Activated CD4-positive, alpha-beta T cell treated with anti-CD3 and anti-CD28 coated beads, Interleukin-2, amount 50 U/mL, for 24 hours (primary cell): ENCODE results near the gene NEB.

Experiments used
- DNase-seq, 2 donors: peaks; one replicate each; pipeline ENCODE4 v3.0.0-alpha.2; 2020; ENCODE audit warnings: low read depth in 1 of 2, low spot score in 1 of 2

The NEB gene, protein sequence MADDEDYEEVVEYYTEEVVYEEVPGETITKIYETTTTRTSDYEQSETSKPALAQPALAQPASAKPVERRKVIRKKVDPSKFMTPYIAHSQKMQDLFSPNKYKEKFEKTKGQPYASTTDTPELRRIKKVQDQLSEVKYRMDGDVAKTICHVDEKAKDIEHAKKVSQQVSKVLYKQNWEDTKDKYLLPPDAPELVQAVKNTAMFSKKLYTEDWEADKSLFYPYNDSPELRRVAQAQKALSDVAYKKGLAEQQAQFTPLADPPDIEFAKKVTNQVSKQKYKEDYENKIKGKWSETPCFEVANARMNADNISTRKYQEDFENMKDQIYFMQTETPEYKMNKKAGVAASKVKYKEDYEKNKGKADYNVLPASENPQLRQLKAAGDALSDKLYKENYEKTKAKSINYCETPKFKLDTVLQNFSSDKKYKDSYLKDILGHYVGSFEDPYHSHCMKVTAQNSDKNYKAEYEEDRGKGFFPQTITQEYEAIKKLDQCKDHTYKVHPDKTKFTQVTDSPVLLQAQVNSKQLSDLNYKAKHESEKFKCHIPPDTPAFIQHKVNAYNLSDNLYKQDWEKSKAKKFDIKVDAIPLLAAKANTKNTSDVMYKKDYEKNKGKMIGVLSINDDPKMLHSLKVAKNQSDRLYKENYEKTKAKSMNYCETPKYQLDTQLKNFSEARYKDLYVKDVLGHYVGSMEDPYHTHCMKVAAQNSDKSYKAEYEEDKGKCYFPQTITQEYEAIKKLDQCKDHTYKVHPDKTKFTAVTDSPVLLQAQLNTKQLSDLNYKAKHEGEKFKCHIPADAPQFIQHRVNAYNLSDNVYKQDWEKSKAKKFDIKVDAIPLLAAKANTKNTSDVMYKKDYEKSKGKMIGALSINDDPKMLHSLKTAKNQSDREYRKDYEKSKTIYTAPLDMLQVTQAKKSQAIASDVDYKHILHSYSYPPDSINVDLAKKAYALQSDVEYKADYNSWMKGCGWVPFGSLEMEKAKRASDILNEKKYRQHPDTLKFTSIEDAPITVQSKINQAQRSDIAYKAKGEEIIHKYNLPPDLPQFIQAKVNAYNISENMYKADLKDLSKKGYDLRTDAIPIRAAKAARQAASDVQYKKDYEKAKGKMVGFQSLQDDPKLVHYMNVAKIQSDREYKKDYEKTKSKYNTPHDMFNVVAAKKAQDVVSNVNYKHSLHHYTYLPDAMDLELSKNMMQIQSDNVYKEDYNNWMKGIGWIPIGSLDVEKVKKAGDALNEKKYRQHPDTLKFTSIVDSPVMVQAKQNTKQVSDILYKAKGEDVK (N-terminal part only)

DNA sequence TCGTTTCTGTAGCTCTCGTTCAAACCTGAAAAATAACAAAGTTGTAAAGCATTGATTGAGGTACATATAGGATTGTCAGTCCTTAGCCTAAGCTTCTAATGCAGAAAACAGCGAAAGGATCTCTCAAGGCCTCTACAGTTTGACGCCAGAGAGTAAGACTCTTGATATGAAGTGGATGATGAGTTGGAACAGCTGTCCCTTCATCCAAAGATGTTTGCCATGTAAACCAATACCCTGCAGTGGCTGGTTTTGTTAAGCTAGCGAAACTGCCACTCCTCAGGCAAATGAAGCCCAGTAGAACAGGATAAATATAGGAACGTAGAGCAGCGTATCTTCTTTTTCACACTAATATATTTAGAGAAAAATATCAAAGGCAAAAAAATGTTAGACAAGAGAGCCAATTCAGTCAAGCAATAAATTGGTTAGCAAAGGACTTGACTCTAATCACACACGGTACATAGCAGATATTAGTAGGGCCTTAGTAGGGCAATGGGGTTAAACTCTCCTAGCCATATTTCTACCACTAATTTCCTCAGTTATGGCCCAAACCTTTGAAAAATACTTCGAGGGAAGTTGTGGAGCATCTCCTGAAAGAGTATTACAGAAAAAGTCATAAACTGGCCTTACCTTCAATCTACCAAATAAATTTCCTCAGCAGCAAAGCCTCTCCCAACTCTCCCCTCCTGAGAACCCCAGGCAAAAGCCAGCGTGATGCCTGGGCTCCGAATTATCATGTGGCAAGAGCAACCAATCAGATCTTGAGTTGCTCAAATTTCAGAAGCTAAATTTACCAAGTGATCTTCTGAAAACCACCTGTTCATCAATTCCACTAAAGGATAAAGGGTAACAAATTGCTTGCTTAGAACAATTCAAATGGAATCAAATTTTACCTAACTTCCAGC is at the start of gene NEB:
TSS of gene NEB (minus strand) at position 706 of the 902 bp plus-strand sequence. CDS start 1,320 bp downstream, outside the sequence.
- no peak for DNase-seq

DNA sequence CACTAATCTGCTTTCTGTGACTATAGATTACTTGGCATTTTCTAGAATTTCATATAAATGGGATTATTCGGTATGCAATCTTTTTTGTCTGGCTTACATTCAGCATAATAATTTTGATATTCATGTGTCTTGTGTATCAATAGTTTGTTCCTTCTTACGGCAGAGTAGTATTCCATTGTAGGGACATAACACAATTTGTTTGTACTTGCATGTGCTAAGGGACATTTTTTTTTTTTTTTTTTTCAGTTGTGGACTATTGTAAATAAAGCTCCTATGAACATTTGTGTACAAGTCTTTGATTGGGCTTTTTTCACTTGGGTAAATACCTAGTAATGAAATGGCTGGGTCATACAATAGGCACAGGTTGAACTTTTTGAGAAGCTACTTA is 48.9 kb upstream of the NEB start:
- no peak for DNase-seq

DNA sequence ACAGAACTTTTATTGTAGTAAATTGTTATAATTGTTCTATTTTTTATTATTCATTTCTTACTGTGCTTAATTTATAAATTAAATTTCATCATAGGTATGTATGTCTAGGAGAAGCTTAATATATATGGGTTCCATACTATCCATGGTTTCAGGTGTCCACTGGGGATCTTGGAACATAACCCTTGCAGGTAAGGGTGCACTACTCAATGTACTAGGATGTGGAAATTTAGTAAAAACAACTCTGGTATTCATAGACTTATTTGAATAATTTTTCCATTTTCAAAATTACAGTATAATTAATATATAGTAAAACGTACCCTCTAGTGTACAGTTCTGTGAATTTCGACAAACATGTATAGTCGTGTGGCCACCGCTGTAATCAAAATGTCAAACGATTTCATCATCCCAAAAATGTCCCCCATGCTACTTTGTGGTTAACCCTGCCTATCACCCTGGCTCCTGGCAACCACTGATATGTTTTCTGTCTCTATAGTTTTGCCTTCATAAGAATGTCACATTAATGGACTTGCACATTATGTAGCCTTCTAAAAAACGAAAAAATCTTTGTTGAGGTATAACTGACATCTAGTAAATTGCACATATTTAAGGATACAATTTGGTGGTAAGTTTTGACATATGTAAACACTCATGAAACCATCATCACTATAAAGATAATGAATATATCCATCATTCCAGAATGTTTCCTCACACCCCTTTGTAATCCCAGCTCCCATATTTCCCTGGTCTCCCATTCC is 48.3 kb upstream of the NEB start:
- DNase-seq: no peak

DNA sequence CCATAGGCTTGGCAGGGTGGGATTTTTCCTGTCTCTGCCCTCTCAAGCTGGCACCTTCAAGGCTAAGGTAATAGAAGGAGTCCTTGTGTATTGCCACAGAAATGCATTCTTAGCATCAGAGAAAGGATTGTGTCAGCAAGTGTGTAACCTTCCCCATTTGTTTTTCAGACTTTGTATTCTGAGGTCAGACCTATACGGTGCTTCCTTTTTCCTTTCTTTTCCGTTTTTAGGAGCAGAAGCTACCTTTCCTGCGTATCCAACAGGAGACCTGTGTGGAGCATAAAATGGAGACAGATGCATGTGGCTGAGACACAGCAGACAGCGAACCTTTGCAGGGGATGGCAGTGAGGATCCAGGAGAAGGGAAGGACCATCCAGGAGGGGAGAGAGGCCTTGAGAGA is 47.4 kb upstream of the NEB start:
- no peak for DNase-seq

DNA sequence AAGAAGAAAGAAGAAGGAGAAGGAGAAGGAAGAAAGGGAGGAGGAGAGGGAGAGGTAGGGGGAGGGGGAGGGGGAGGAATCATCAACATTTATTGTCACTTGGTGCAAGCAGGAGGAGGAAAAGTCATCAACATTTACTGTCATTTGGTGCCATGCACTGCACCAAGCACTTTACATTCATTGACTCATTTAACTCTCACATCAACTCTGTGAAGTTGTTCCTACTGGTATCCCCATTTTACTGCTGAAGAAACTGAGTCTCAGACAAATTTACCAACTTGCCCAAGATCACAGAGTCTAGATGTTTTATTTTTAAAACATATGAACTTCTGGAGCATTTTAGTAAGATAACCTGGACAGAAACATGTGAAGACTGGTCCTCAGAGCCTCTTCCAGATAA is 46.7 kb upstream of the NEB start:
- DNase-seq: no peak

DNA sequence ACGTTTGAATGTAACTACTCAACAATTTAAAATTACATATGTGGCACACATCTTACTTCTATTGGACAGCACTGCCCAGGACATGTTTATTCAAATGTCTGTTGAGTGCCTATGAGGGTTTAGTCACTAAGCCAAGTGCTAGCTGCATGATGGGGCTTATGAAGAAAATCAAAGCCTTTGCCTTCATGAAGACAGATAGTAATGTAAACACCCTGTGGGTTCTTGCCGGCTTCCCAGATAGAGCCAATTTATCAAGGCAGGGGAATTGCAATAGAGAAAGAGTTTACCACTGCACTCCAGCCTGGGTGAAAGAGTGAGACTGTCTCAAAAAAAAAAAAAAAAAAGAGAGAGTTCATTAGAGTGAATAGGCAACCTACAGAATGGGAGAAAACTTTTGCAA is 43.7 kb upstream of the NEB start:
- no peak for DNase-seq

DNA sequence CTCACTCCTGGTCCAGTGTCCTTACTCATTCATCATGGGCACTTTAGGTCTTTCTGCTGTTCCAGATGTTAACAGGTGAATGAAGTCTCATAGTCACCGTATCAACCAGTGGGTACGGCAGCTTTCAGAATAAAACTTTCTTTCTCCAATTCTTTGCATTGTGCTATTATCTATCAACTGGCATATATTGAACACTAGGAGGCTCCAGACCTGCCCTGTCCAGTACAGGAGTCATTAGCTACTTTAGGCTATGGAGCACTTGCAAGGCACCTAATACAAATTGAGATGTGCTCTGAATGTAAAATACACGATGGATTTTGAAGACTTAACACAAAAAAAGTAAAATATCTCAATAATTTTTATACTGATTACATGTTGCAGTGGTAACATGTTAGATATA is 43.2 kb upstream of the NEB start:
- DNase-seq: no peak

DNA sequence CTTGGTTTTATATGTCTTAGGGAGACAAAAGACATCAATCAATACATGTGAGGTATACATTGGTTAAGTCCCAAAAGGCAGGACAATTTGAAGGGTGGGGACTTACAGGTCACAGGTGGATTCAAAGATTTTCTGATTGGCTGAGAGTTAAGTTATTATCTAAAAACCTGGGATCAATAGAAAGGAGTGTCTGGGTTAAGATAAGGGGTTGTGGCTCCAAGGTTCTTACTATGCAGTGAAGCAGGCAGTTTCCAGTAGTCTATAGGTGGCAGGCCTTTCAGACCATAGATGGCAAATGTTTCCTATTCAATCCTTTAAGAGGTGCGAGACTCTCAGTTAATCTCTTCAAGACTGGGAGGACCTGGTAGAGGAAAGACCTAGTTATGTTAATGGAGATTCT is 42.1 kb upstream of the NEB start:
- DNase-seq: no peak

DNA sequence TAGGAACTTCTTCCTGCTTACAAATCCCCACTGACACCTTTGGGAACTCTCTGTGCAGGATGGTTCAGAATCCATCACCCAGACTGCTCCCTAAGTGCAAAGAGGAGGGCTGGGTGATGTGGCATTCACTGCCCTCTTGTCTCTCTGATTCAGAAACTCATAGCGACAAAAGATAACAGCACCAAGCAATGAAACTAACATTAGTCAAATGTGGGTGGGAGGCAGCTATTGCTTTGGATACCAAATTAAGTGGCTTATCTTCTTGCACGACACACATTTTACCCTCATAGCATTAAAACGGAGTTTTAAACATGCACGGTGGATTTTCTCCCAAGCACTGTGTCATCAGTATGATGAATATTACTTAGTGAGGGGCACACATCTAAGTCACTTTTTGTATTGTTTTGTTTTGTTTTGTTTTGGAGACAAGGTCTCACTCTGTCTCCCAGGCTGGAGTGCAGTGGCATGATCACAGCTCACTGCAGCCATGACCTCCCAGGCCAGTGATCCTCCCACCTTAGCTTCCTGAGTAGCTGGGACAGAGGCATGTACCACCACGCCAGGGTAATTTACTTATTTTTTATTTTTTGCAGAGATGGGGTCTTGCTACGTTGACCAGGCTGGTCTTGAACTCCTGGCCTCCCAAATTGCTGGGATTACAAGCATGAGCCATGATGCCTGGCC is 40.9 kb upstream of the NEB start:
- no peak for DNase-seq

DNA sequence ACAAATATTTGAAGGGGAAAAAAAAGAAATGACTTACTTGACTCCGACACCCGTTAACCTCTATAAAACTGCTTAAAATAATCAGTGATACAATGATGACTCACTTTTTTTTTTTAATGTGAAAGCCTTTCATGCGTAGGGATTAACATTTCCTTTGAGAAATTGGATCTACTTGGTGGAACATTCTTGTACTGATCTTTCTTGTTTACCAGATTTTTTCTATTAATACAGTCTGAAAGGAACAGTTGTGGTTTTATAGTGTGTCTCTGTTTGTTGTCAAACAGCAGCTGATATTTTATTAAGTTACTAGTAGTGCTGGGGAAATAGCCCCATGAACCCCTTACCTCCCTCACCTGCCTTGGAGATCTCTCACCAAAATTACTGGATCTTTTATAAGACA is 40.2 kb upstream of the NEB start:
- no peak for DNase-seq

DNA sequence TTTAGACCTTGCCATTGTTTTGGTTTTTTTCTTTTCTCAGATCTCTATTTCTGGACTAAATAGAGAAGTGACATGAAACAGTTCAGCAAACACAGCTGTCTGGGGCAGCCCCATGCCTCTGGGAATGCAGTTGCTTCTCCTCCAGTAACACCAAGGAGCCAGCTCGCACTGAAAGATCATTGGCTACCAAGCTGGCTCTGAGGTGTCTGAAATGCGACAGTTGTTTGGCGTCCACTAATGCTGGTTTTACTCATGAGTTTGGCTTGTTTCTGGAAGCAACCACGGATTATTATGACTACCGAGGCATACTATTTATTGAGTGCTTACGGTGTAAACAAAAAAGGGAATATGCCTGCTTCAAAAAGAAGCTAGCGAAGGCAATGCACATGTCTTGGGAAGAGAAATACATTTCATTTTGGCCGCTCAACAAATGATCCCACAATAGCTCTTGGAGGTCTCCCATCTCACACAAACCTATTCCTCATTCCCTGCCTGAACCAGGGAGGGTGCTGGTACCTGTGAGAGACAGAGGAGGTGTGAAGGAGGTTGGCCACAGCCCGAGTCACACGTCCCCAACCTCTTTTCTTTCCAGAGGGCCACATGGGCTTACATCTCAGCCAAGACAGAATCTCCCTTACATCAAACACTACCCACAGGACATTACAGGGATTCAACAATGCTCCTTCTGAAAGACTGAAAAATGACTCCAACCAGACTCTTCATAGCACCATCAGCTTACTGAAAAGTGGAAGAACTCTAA is 37.5 kb upstream of the NEB start:
- no peak for DNase-seq

DNA sequence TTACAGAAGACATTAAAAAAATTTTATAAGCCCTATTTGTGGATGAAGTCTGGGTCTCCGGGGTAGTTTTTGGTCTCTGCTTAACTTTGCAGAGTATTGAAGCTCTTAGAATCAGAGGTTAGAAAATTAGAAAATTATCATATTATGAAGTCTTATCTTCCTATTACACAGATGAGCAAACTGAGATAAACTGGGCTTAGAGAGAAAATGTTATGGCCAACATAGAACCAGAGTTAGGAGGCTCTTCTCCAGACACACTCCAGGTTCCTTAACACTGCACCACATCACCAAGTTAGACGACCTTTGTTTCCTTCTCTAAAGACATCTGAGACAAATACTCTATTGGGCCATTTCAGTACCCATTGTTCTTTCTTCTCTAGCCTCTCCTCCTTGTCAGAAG is 36.7 kb upstream of the NEB start:
- DNase-seq: no peak

DNA sequence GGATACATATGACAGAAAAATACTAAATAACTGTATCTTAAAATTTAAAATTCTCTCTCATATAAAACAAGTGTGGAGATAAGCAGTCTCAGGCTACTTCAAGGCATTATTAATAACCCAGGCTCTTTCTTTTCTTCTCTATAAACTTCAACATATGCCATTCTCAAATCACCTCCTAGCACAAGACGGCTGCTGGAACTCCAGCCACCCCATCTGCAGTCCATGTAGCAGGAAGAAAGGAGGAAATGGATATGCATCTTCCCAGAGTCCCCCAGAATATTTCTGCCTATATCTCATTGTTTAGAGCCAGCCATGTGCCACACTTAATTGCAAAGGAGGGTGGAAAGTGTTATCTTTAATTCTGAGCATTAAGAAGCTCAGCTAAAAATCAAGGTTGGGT is 35.3 kb upstream of the NEB start:
- DNase-seq: no peak

DNA sequence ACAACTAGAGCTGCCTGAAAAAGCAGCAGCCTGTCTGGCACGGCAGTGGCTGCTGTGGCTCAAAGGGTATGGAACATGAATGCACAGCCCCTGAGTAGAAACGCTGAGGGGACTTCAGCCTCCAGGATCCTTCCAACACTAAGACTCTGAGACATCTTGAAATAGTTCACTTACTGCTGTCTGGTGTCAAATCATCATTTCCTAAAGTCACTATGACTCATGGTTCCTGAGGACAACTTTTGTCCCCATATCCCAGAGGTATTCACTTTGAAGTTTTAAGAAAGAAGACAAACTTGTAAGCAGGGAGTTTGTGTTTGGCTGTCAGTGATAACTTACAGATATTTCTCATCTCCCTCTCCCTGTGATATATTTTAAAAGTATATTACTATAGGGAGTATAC is 33.3 kb upstream of the NEB start:
- no peak for DNase-seq

DNA sequence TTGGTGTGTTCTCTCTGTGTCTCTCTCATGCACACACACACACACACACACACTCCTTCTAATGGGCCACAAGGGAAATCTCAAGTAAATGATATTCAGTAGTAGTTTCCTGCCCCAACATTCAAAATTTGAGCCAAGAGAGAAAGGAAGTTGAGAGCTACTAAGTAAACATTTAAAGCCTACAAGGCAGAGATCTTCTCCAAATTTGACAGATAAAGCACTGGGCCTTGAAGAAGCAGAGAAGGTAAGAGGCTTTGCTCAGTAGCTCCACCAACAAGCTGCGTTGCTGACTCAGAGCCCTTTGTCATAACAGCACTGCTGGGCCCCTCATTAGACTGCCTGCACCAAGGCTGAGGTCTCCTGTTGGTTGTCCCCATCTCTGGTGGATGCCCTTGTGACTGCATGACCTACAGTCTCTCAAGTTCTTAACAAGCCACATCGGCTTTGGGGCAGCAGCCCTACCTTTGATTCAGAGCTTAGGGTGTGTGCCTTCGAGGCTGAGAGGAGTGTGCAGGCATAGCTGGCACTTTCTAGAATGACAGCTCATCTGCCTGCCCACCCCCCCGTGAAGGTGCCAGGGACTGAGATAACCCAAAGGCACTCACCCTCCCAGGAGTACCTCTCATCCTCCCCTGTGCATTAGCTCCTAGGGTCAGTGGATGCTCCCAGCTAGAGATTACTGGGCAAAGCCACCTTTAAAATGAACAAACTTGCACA is 32.3 kb upstream of the NEB start:
- no peak for DNase-seq

DNA sequence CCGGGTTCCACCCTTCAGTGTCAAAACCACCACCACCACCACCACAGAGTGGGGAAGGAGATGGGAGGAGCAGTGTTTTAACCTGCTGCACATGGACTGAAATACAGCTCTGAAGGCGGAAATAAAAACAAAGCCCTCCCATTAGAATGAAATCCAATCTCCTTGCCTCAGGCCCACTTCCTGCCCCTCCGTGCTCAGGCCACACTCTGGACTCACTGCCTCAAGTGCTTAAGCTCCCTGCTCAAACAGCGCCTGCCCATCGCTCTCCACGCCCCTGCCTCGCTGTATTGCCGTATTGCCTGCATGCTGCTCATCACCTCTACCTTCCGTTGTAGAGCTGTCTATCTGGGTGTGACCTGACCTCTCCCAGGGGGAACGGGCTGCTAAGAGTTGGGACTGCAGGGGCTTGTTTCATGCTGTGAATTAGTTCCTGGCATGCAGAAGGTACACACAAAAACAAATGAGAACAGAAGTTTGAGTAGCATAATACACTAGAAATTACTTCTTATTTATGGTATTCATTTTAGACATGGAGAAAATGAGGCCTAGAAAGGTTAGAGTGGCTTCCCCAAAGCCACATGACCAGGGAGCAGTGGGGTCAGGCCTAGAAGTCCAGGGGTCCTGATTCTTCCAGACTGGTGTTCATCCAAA is 31.6 kb upstream of the NEB start:
- DNase-seq: no peak

DNA sequence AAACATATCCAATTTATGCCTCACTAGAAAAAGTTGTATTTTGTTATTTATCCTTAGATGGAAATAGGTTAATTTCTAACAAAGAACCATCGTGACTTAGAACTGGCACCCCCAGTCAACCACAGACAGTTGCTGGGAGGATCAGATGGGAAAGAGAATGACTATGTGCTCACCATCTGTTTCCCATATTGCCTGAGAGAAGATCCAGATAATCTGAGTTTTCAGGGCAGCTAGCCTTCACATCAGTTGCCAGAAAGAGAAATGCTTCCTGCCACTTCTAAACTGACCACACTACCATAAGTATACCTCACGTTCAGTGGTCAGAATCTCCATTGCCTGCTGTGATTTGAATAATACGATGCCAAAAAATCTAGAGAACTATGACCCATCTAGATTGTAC is 28.4 kb upstream of the NEB start:
- DNase-seq: no peak
